ENCODE results near the gene CLEC4C. TPM values are rescaled to one million over a fixed set of nuclear protein-coding genes. Genes with fewer than 3 reads are reported as not detected.

Gene CLEC4C
- not detected in 2 replicates for total RNA-seq

DNA sequence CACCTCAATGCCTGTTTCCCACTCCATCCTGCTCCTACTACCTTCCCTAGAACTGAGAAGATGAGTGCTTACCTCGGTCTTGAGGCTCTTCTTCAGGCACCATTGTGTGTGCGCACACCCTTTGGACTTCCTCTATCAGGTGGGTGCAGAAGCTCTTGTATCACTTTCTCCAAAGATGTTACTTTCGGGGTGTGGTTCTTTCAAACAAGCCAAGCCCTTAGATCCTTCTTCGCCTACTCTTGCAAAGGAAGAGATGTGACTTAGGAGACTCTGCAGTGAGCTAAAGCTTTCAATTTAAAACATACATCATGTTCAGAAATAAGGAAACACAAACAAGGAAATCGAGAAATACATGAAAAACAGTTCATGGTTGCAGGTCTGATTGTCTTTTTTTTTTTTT lies at the start of gene CLEC4C:
CLEC4C (minus strand) TSS at position 130 of the 400 bp plus-strand sequence; CDS start at position 103, 27 bp downstream.

GRCh38 chr12:7788884-7789528 lies 41.8 kb upstream of the CLEC4C start, which contains the start of gene NANOG:
NANOG (plus strand) TSS chr12:7789402; CDS start chr12:7789615, 213 bp downstream.

DNA sequence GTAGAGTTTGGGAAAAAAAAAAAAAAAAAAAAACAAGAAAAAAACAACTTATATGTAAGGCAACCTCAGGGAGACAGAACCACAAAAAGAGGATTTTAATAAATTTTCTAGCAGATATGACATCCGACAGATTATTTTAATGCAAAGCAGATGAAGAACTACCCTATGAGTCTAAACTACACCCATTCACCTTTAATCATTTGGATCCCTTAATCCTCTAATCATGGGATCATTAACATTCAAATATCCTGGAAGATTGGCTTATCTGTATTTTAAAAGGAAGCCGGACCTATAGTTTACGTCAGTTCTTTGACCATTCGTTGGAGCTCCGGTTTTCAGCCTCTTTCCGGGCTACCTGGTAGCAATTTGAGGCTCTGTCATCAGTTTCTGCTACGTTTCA lies 36.0 kb downstream of the CLEC4C start, which contains the start of gene DPPA3:
DPPA3 (plus strand) TSS at position 301 of the 400 bp plus-strand sequence. CDS start 138 bp downstream, outside the sequence.

DNA sequence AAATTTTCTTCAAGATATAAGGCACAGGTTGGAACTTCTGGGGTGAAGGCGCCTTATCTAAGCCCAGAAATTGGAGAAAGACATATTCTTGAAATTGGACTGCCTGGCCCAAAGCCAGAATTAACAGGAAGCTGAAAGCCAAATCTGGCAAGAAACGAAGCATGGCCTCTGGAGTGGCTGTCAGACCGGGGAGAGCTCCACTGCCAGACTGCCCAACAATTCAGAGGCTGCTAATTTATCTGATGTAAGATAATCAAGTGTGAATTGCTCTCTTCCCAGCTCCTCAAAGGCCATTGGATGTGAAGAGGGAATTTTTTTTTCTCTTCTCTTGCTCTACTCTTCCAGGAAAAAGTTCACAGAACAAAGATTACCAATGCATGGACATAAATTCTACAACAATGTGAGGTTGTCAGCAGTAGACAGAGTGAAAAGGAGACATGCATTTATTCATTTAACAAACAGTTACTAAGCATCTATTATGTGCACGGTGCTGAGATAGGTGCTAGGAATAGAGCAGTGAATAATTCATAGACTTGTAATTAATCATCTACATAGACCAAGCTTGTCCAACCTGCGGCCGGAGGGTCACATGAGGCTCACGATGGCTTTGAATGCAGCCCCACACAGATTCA lies 51.5 kb downstream of the CLEC4C start, which contains the start of gene GDF3:
GDF3 (minus strand) TSS at position 210 of the 632 bp plus-strand sequence; CDS start at position 163, 47 bp downstream.

Small RNAs within 50 kb of the gene (small RNA-seq; reads per million reads assigned to genes)
- gene RF00019 (ENCODE audit: low replicate concordance) = not detected

Other genes starting within 250 kb of the CLEC4C start
- gene CD163, start 243.6 kb downstream of the CLEC4C start, total RNA-seq = 0.43 TPM in 1 of 2 replicates, not detected in the other
- not detected in 2 replicates for gene APOBEC1, start 81.5 kb downstream of the CLEC4C start, total RNA-seq
- not detected in 2 replicates for gene GDF3, start 51.6 kb downstream of the CLEC4C start, total RNA-seq
- not detected in 2 replicates for gene DPPA3, start 35.9 kb downstream of the CLEC4C start, total RNA-seq
- gene NANOGNB, start 17.8 kb upstream of the CLEC4C start, total RNA-seq = not detected in 2 replicates
- under 0.01 and 0.14 TPM in 2 replicates for gene NANOG, start 42.0 kb upstream of the CLEC4C start, total RNA-seq
- not detected in 2 replicates for gene SLC2A14, start 125.5 kb upstream of the CLEC4C start, total RNA-seq
- gene SLC2A3, start 188.8 kb upstream of the CLEC4C start, total RNA-seq = 59.0 and 73.7 TPM in 2 replicates

Measured in placental pericyte (primary cell).